HG02852 (cell line): ENCODE results near the gene ABHD16B.

Experiments used
- ATAC-seq: cut with Tn5 transposase; IDR thresholded peaks from one replicate; pipeline ENCODE4 v1.9.1; 2021; ENCODE audit warnings: mild to moderate bottlenecking, moderate library complexity; ENCODE audit not compliant: unreplicated experiment

Gene ABHD16B

GRCh38 chr20:63893999-63894357 is 32.7 kb downstream of the ABHD16B start:
- ATAC-seq, result no peak

GRCh38 chr20:63894358-63895201 is 33.3 kb downstream of the ABHD16B start, which contains the start of gene DNAJC5:
Gene DNAJC5 (plus strand): TSS chr20:63895126. CDS start chr20:63928346, 33,220 bp downstream.
- ATAC-seq, result peak; percentile 72

DNA sequence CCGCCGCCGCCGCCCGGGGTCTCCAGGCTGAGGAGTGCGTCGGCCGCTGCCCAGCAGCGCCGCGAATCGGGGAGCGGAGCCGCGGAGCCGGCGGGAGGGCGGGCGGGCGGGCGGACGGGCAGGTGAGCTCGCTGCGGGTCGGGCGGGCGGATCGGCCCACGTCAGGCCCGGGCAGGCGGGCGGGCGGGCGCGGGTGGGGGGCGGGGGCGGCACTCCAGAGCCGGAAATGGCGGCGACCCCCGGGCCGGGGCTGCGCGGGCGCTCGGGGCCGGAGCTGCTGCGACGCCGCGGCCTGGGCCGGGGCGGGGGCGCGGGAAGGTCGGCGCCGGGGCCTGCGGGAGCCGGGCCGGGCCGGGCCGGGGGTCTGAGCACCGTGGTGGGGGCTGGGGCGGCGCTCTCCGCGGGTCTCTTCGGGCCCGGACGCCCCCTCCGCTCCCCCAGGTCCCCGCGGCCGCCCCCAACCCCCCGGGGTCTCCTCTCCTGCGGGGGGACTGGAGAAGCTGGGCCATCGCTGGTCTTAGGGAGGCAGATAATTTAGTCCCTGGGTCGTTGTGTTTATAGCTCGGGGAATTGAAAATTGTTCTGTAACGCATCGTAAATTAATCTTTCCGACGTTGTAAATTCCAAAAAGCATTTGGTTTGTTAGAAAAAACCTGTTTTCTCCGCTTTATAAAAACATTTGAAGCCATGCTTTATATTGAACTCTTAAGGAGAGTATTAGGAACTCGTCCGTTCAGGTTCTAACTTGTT is 34.1 kb downstream of the ABHD16B start:
- ATAC-seq, result peak; percentile 10

GRCh38 chr20:63895952-63896263 is 34.6 kb downstream of the ABHD16B start:
- no peak for ATAC-seq

GRCh38 chr20:63896264-63897105 is 35.2 kb downstream of the ABHD16B start:
- ATAC-seq, result no peak

GRCh38 chr20:63897978-63898561 is 36.8 kb downstream of the ABHD16B start:
- ATAC-seq, result no peak

DNA sequence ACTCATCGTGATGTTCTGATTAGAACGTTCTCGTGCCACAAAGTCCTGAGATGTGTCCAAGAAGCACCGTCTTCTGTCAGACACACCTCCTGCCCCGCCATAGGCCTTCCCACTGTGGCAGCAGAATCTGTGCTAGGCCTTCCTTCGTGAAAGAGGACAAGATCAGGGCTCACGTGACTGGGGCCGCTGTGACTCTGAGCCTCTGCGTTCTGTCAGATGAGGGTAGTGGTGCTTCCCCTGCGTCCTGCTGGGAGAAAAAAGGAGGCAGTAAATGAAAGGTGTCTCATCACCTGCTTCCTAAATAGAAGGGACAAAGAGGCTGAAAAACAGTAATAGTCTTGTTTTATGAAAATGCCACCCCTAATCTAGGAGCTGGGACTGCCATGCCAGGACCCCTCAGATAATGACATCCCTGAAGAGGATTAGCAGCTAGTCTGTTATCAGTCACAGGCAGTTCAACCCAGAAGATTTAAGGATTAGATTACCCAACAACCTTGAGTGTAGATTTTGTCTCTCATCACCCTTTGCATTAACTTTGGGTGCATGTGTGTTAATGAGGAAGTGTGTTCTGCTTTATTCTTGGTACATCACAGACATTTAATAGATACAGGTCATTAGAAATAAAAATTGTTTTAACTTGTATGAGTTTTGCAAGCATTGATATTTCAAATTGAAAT is 37.7 kb downstream of the ABHD16B start:
- no peak for ATAC-seq

GRCh38 chr20:63900413-63900812 is 39.1 kb downstream of the ABHD16B start:
- no peak for ATAC-seq

GRCh38 chr20:63903796-63904561 is 42.7 kb downstream of the ABHD16B start:
- no peak for ATAC-seq

DNA sequence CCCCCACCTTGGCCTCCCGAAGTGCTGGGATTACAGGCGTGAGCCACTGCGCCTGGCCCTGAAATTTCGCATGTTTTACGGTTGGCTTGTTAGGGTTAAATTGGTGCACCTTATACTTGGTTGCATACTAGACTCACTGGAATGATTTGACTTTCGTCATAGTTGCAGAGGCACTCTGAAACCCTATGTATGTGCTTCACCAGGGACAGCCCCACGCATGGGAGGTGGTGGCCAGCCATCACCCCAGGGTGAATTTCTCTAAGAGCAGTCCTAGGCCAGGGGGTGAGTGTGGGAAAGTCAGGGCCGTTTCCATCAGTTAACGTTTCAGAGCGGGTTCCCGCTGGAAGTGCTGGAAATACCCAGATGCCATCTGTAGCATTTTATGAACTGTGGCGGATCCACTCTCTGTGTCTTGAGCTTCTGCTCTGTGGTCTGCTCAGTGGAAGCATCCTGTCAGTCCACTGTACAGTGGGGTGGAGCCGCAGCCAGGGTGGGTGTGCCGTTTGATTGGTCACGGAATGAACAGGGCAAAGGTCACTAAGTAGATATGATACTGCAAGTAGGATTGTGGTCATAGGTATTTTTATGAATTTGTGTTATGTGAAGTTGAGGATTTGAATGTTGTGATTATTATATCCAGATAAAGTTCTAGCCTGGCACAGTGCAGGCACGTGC is 46.8 kb downstream of the ABHD16B start:
- no peak for ATAC-seq

DNA sequence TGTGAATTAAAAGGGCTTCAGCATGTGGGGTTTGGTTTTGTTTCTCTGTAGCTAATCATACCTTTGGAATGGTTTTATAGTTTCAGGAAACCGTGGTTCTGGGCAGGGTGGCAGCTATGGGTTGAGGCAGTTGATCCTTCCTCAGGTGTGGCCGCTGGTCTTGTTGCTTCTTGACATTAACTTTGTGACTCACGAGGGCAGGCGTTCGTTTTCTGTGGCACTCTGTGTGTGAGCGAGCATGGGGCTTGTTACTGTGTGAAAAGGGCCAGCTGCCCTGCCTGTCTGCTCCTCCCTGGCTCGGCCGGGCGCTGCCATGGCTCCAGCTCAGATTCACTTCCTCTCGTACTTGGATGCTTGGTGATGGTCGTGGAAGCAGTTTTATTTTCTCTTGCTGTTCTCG is 49.9 kb downstream of the ABHD16B start:
- ATAC-seq, result no peak
